ENCODE results near the gene PLCB3.

- no peak for TF ChIP-seq POLR2A (IDR thresholded peaks at IDR 0.05; ENCODE audit: low read depth, low read length)
- TF ChIP-seq POLR2AphosphoS5 (IDR thresholded peaks at IDR 0.05; ENCODE audit: low read depth, low read length), result no peak
Measured at GRCh38 chr11:64266339-64266738, 15.0 kb downstream of the PLCB3 start.

Measured in GM12892 (cell line).